GM19438 (cell line): ENCODE measurements around the gene ARIH2.

Experiments
- ATAC-seq: cut with Tn5 transposase; IDR thresholded peaks from one replicate; pipeline ENCODE4 v1.9.1; 2021; ENCODE audit warnings: low read depth; ENCODE audit not compliant: unreplicated experiment

The ARIH2 gene

DNA sequence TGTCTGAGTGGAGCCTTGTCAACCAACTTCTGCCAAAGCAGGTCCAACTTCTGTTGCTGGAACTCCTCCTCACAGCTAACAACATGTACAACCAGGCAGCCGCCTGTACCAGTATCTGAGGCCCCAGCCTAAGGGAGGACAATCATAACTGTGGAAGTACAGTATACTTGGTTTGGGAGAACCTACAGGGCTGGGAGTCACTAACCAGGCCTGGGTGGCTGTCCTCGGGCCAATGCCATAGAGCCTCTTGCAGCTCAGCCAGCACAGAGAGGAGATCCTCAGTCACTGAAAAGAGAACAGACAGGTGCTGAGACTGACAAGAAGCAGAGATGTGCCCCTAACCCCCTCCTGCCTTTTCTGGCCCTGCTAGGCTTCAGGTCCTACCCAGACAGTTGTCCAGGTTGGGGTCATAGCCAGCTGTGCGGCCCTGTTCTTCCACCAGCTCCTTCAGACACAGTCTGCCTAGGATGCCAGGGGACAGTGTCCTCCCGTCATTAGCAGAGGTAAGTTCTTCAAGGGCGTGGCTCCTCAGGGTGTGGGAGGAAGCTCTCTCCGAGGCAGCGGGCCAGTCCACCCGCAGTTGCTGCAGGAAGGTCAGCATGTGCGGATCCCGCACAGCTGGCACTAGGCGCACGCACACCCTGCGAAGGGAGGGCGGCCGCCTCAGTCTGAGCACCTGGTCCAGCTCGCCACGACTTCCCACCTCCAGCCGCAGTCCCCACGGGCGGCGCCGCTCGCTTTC is 98.8 kb downstream of the ARIH2 start:
- ATAC-seq = no peak

DNA sequence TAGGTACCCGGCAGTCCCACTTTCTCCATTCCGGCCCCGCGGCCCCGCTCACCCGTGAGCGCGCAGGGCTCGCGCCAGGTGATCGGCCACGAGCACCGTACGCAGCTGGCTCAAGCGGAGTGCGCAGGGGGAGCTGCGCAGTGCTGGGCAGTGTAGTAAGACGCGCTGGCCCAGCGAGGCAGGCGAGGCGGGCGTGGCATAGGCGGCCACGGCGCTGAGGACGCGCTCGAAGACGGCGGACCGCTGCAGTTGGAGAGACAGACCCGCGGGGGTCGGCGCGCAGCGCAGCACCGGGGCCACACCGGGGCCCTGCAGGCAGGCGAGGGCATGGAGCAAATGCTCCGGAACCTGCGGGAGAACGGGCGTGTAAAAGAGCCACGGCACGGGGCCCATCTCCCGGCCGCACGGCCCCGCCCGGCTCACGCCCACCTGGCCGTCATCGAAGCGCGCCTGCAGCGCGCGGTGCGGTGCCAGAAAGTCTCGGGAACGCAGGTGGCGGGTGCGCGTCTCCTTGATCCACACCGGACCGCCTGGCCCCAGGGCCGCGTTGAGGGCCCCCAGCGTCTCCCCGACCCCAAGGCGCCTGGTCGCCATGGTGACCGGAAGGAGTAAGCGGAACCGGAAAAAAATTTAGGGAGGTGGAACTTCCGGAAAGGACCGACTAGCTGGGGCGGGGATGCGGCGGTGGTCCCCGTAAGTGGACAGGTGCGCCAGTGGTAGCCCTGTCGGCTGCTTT is 99.5 kb downstream of the ARIH2 start, which contains the start of gene DALRD3:
Gene DALRD3 (minus strand): TSS at position 610 of the 736 bp plus-strand sequence. CDS start 16 bp downstream, at position 594.
- no peak for ATAC-seq

DNA sequence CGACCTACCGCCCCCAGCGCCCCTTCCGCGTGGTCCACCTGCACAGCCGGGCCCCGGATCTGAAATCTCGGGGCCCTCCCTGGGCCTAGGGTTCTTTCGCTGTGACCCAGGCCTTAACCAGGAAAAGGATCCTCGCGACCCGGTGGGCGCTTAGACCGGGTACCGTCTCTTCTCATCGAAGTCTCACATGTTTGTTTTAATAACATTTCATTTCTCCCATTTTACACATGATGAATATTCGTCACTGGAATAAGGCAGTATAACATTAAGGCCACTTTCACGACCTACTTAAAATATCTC is 100.0 kb downstream of the ARIH2 start:
- no peak for ATAC-seq

DNA sequence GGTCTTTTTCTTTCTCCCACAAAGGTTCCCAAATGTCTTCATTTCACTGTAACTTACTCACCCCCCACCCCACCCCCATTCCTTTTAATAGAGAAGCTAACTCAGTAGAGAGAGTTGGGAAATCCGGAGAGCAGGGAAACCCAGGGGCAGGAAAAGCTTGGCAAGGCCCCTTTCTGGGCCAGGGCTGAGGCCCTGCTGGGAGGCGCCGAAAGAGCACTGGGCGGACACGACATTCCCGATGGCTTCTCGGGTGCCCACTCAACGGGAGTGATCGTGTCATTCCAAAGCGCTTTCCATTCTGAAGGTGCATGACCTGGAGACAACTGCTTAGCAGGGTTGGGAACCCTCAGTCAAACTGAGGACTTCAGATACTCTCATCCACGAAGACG is 101.3 kb downstream of the ARIH2 start:
- no peak for ATAC-seq

DNA sequence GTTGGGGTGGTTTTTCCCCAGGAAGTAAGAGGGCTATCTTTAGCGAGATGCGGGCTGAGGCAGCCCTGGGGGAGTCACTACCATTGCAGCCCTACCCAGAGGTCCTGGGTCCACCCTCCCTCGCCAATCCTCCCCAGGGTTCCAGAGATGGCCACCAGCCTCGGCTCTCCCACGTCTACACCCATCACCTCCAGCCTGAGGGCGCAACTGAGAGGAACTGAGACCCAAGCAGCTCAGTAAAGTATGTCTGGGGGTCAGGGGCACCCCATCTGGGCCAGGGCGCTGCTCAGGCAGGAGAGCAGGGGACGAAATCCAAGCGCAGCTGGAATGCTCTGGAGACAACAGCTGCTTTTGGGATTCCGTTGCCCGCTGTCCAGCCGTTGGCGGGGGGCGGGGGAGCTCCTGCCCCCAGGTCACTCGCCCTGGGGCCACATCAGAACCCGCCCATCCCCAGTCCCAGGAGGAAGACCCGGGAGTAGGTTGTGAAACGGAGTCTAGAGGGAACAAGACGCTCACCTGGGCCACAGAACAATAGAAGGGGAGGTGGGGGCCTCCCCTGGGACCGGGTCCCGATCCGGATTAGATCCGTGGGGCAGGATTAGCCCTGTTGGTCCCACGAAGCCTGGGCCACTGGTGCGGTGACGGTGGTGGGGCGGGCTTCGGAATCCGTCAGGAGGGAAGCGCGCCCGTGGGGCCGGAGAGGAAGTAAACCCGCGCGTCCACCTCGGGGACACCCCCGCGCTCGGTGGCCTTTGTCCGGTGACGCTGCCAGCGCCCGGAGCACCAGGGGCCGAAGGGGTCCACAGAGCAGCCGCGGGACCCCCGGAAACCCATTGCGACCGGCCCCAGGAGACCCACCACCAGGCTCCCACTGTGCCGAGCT is 101.9 kb downstream of the ARIH2 start:
- no peak for ATAC-seq

DNA sequence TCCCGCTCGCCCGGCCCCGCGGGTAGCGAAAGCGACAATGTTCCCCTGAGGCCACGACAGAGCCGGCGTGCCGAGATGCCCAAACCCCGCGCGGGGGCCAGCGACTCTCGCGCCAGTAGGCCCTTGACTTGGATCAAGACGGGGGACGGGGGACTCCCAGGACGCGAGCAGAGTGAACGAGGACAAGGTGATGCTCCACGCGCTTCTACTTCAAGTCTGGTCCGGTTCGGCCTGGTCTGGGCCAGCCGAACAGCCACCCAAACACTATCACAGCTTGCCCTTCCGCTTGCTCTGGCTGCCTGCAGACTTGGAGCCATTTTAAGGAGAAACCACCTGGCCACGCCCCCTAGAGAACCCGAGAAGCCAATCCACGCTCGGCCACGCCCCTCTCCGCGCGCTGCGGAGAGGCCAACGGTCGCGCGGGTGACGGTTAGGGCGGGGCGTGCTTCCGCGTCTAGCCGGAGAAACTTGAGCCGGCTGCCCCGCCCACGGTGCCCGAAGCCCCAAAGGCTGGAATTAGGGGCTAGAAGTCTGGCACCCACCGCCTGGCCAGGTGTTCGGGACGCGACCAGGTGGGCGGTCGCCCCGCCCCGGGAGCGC is 102.7 kb downstream of the ARIH2 start:
- ATAC-seq = peak; percentile 42

DNA sequence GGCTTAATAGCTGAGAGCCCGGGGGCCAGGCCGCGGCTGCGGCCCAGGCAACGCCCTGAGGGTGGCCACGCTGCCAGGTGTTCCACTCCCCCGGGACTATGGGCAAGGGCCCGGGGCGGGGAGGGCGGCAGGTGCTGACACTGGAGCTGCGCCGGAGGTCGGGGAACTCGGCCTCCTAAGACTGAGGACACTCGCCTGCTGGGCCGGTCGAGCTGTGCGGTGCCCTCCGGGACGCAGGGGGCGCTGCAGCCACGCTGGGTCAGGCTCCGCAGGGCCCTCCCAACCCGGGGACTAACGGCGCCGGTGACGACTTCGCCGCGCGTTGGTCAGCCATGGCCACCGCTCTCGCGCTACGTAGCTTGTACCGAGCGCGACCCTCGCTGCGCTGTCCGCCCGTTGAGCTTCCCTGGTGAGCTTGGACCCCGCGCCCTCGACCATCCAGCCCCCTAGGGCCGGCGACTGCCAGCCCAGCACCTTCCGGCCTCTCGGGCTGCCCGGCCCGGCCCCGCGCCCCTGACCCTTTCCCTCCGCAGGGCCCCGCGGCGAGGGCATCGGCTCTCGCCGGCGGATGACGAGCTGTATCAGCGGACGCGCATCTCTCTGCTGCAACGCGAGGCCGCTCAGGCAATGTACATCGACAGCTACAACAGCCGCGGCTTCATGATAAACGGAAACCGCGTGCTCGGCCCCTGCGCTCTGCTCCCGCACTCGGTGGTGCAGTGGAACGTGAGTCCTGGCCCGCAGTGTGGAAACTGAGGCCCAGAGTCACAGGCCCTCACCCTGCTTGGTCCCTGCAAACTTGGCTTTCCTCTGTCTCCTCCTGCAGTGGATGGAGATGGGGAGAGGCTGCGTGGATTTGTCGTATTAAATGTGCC is 103.4 kb downstream of the ARIH2 start, which contains the start of gene NDUFAF3:
Gene NDUFAF3 (plus strand): TSS at position 309 of the 875 bp plus-strand sequence. CDS start 24 bp downstream, at position 333.
- peak; percentile 50 for ATAC-seq

DNA sequence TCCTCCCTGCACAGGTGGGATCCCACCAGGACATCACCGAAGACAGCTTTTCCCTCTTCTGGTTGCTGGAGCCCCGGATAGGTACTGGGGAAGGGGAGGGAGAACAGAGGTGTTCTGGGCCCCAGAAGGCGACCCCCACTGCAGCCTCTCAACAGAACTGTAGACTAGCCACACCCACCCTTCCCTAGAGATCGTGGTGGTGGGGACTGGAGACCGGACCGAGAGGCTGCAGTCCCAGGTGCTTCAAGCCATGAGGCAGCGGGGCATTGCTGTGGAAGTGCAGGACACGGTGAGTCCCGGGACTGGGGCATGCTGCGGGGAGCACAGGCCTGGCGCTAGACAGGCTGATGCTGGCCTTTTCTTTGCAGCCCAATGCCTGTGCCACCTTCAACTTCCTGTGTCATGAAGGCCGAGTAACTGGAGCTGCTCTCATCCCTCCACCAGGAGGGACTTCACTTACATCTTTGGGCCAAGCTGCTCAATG is 104.1 kb downstream of the ARIH2 start:
- ATAC-seq = no peak

DNA sequence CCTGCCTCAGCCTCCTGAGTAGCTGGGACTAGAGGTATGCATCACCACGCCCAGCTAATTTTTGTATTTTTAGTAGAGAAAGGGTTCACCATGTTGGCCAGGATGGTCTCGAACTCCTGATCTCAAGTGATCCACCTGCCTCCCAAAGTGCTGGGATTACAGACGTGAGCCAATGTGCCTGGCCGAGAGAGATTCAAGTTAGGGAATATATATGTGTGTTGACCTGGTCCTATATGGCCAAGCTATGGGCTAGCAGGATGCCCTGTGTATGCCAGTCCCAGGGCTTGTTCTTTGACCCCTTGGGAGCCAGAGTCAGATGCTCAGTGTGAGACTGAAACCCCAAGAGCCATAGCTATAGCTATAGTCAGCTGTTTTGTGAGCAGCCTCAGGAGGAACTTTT is 105.1 kb downstream of the ARIH2 start:
- ATAC-seq = no peak

DNA sequence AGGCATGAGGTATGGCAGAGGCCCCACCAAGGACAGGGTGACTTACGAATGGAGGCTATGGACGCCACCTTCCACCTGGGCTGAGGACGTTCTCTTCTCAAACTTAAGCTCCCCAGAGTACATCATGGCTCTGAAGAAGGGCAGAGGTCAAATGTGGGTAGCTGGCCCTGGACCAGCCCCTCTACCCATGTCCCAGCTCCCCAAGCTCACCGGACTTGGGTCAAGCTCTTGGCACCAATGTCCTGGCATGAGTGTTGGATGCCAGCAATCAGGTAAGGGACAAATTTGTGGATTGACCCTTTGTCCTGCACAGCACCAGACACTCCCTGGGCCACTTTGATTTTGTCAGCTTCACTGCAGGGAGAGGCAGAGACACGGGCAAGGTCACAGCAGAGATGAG is 105.8 kb downstream of the ARIH2 start:
- ATAC-seq = no peak

DNA sequence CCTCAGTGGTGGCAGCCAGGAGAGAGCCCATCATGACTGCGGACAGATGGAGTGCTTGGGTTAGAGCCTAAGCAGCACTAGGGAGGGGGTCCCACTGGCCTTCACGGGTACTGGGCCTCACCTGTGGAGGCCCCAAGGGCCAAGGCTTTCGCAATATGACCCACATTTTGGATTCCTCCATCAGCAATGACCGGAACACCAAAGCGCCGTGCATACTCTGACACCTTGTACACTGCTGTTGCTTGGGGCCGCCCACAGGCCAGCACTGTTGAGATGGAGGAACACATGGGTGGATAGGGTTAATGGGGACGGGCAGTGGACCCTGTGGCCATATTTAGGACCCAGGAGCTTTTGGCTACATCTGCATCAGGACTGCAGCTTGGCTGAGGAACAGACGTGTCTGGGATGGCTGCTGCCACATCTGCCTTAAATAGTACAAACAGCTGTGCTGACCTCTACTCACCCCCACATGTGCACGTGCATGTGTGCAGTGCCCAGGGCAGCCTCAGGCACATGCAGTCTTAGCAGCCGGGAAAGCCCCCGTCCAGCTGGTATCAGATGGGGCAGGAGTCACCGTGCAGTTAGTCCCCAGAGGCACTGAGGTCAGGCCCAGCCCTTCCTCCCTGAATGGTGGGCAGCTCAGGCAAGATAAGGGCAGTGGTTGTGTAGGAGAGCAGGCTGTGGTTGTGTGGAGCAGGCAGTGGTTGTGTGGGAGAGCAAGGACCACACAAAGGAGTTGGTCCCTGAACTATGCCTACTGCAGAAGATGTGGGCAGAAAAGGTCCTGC is 106.6 kb downstream of the ARIH2 start:
- no peak for ATAC-seq

DNA sequence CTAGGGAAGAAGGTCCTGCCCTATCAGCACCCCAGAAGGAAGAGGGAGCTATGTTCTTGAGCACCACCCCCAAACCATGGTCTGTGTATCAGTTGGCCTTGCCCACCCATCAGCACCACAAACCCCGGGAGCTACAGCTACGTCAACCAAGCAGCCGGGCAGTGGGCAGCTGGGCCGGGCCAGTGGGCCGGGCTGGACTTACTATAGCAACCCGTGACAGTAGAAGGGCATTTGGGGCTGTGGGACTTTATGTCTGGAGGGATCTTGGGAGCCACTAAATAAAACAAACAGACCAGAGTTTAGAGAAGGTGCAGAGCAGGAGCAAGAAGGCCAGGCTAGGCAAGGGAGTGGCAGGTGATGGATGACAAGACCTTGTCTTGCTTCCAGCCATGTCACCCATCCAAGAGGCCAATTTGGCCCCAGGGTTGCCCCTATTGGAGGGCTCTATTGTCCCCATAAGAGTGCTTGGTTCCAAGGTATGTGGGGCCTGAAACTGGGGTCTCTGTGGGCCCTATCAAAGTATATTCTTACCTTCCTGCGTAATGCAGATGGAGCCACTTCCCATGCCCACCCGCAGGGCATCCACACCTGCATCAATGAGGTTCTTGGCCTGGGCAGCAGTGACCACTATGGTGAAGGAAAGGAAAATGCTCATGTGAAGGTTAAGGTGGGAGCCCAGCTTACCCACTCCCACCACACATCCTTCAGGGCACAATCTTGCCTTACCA is 107.3 kb downstream of the ARIH2 start:
- no peak for ATAC-seq

DNA sequence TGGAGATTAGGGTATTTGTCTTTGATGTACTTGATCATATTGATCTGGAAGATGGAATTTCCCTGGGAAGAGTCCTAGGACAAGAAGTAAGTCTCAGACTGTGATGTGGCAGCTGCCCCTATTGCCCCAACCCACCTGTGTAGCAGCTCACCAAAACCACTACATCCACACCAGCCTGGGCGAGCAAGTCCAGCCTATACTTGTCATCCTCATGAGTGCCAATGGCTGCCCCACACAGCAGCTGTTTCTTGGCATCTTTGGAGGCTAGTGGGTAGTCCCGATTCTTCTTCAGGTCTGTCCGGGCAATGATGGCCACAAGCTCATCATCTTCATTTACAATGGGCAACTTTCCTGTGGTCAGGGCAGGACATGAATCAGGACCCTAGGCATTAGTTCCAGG is 107.9 kb downstream of the ARIH2 start:
- no peak for ATAC-seq

DNA sequence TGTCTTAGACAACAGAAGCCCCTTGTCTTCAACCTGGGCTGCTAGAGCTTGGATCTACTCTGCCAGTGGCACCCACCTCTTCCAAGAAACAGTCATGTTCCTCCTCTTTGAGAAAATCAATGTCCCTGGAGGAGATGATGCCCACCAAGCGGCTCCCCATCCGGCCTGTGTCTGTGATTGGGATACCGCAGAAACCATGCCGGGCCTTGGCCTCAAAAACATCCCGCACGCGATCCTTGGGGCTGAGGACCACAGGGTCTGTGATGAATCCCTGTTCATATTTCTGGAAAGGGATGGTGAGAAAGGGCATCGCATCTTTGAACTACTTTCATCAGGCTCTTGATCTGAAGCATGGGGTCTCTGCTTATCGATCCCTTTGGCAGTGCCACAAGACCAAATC is 109.0 kb downstream of the ARIH2 start:
- no peak for ATAC-seq

DNA sequence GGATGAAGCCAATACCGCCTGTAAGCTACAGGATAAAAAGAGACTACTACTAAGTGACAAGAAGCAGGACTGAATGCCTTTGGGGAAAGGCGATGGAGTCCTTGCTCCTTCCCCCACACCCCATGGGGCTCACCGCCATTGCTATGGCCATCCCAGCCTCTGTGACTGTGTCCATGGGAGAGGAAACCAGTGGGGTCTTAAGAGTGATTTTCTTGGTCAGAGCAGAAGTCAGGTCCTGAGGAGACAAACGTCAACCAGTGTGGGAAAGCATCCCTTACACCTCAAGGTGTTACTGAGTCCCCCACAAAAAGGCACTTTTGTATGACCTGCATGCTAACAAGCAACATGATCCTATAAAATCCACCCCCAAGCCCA is 109.6 kb downstream of the ARIH2 start:
- no peak for ATAC-seq

DNA sequence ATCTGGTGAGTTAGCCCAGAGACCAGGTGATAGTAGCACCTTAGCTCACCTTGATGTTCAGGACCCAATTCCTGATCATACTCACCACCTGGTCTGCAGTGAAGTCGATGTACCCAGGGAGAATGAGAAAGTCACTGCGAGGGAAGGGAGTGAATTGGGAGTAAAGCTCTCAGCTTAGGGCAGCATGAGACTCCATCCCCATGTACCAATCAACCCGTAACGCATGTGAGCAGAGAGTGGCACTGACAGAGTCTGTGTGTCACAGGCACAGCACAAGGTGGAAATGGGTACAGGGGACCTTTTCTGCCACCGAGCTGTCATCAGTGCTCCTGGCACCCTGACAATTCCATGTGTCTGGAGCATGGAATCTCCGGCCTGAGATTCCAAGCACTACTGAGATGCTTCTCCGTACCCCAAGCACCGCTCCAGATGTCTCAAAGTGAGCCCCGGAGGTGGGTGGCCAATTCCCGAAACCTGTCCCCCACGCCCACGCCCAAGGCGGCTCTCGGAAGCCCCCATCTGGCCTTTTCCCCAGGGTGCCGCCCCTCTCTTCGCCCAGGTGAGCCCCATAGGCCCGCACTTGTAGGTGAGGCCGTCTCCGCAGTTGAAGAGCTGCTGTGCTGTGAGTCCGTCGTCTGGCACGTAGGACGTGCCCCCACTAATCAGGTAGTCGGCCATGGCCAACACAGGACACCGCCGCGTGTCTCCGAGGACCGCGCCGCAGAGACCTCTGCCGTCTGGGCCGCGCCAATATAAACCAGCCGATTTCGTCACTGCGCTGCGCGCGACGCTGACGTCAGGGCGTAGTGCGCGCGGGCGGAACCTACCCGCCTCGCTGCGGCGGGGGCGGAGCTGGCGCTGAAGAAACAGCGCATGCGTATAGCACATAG is 110.3 kb downstream of the ARIH2 start, which contains the start of gene IMPDH2:
Gene IMPDH2 (minus strand): TSS at position 726 of the 890 bp plus-strand sequence. CDS start 48 bp downstream, at position 678.
- peak; percentile 89 for ATAC-seq

DNA sequence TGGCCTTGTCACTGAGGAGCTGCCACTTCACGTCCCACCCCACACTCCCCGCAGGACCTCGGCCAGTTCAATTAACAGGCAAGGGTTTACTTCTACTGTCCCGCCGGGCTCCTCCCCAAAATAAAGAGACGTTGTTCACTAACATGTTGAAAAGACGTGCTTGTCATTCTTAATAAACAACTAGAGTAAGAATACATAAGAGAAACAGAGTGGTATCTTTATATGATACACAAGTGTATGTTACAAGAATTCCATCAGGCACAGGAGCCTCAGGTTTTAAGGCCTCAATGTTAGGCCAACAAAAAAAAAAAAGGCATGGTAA is 110.9 kb downstream of the ARIH2 start:
- ATAC-seq = no peak
